Activated CD8-positive, alpha-beta T cell treated with anti-CD3 and anti-CD28 coated beads for 36 hours (primary cell): ENCODE results near the gene TPM2. TPM values are rescaled to one million over a fixed set of nuclear protein-coding genes. Genes with fewer than 3 reads are reported as not detected.

ENCODE experiments used
- ATAC-seq: fragments of 200-7000 bp; cut with Tn5 transposase; one replicate; pipeline ENCODE4 v1.10.0; 2021; ENCODE audit warnings: mild to moderate bottlenecking, moderate library complexity
- CTCF ChIA-PET: fragments of 350-600 bp; sonication (Branson Sonifier 250); formaldehyde crosslinking; loops from one replicate; lab custom pipeline; 2021; ENCODE audit warnings: antibody characterized with exemption; lab: Charles Lee
- POLR2A ChIA-PET: fragments of 350-600 bp; sonication (Branson Sonifier 250); formaldehyde crosslinking; loops from one replicate; lab custom pipeline; 2021; ENCODE audit warnings: antibody characterized with exemption; lab: Charles Lee
- DNase-seq: peaks from one replicate; pipeline ENCODE4 v3.0.0-alpha.2; 2020
- H3K27ac Mint-ChIP-seq: one replicate; pipeline ENCODE4 v1.8.0; 2021; ENCODE audit warnings: mild to moderate bottlenecking, mixed read lengths
- H3K27me3 Mint-ChIP-seq: one replicate; pipeline ENCODE4 v1.8.0; 2021; ENCODE audit warnings: mixed read lengths
- H3K36me3 Mint-ChIP-seq: one replicate; pipeline ENCODE4 v1.8.0; 2021; ENCODE audit warnings: low read depth, mixed read lengths
- H3K4me1 Mint-ChIP-seq: one replicate; pipeline ENCODE4 v1.8.0; 2021; ENCODE audit warnings: low read depth, mixed read lengths
- H3K4me3 Mint-ChIP-seq: one replicate; pipeline ENCODE4 v1.8.0; 2021; ENCODE audit warnings: mild to moderate bottlenecking, moderate library complexity, mixed read lengths
- H3K9me3 Mint-ChIP-seq: one replicate; pipeline ENCODE4 v1.8.0; 2021; ENCODE audit warnings: mixed read lengths
- CTCF ChIP-seq: fragments of 200-600 bp; IDR thresholded peaks from one replicate; pipeline ENCODE4 v1.8.0; 2022; ENCODE audit warnings: antibody characterized with exemption, mild to moderate bottlenecking
- intact Hi-C: fragments of 100-400 bp; cut with micrococcal nuclease; formaldehyde crosslinking; loops from one replicate; pipeline ENCODE4 v1.10.0; 2022
- total RNA-seq, 2 experiments: library from RNA; stranded (reverse); gene quantifications; one replicate each; pipeline ENCODE4 v1.2.3, GENCODE V29; 2021

TPM2 gene
- total RNA-seq, 2 experiments from 2014 or later, result 4.8 to 5.3 TPM

GRCh38 chr9:35691334-35691650 lies 1.6 kb upstream of the TPM2 start:
- intact Hi-C loops, result no loop called here
- DNase-seq (no peak), ATAC-seq (no peak)
- POLR2A ChIA-PET, result interaction anchor here (0.8 to 3.0 kb wide), 11 partner anchors 14 to 74 kb away, joined by 3 to 12 read pairs (median 4); partner anchors contain the start of genes ARHGEF39, CCDC107, RMRP and TLN1
- no peak for TF ChIP-seq CTCF
- no peaks in the 10 kb centered on the region for H3K27me3 Mint-ChIP-seq
- H3K27ac Mint-ChIP-seq, result peak overlapping the region; percentile 42
- H3K9me3 Mint-ChIP-seq, result no peaks in the 10 kb centered on the region
- H3K36me3 Mint-ChIP-seq, result no peaks in the 10 kb centered on the region
- H3K4me3 Mint-ChIP-seq, result peak overlapping the region; percentile 72
- CTCF ChIA-PET, result interaction anchor here (0.9 to 12.7 kb wide), 10 partner anchors 8 to 88 kb away, joined by 3 to 313 read pairs (median 4); partner anchors contain the start of genes ARHGEF39, CA9, CCDC107 and CREB3
- peaks cover 18% of the 10 kb centered on the region for H3K4me1 Mint-ChIP-seq

GRCh38 chr9:35690614-35691333 lies 1.0 kb upstream of the TPM2 start:
- intact Hi-C loops, result no loop called here
- TF ChIP-seq CTCF, result no peak
- no peaks in the 10 kb centered on the region for H3K27me3 Mint-ChIP-seq
- H3K36me3 Mint-ChIP-seq, result no peaks in the 10 kb centered on the region
- peak; percentile 22 for ATAC-seq
- peak; percentile 47 for DNase-seq
- ChIA-PET CTCF (interaction anchor here (1.0 to 12.7 kb wide), 9 partner anchors 8 to 87 kb away, joined by 3 to 313 read pairs (median 4); partner anchors contain the start of genes ARHGEF39, CA9, CCDC107 and CREB3), POLR2A (interaction anchor here (0.8 to 3.0 kb wide), 8 partner anchors 13 to 71 kb away, joined by 3 to 12 read pairs (median 4); partner anchors contain the start of genes ARHGEF39, CCDC107, RMRP and TLN1)
- no peaks in the 10 kb centered on the region for H3K9me3 Mint-ChIP-seq
- peak overlapping the region; percentile 42 for H3K27ac Mint-ChIP-seq
- H3K4me1 Mint-ChIP-seq, result peaks cover 18% of the 10 kb centered on the region
- H3K4me3 Mint-ChIP-seq, result peak overlapping the region; percentile 72

- H3K4me3 Mint-ChIP-seq, result peak overlapping the region; percentile 72
- no peaks in the 10 kb centered on the region for H3K27me3 Mint-ChIP-seq
- DNase-seq (no peak), ATAC-seq (no peak)
- POLR2A ChIA-PET, result interaction anchor here (0.6 to 3.0 kb wide), 3 partner anchors 26 to 71 kb away, joined by 3 to 12 read pairs (median 4); partner anchors contain the start of genes ARHGEF39, CCDC107 and RMRP
- CTCF ChIA-PET, result interaction anchor here (1.0 to 12.7 kb wide), 7 partner anchors 9 to 87 kb away, joined by 3 to 313 read pairs (median 4); partner anchors contain the start of genes ARHGEF39, CA9, CCDC107 and CREB3
- no peaks in the 10 kb centered on the region for H3K36me3 Mint-ChIP-seq
- TF ChIP-seq CTCF, result no peak
- intact Hi-C loops, result no loop called here
- no peaks in the 10 kb centered on the region for H3K9me3 Mint-ChIP-seq
- H3K4me1 Mint-ChIP-seq, result peaks cover 18% of the 10 kb centered on the region
- H3K27ac Mint-ChIP-seq, result no peak overlapping the region
Observed at GRCh38 chr9:35690294-35690613, 529 bp upstream of the TPM2 start.

GRCh38 chr9:35688558-35689541 lies 875 bp downstream of the TPM2 start:
- H3K27me3 Mint-ChIP-seq, result no peaks in the 10 kb centered on the region
- peaks cover 18% of the 10 kb centered on the region for H3K4me1 Mint-ChIP-seq
- CTCF ChIA-PET, result interaction anchor here (1.4 to 12.7 kb wide), 5 partner anchors 8 to 78 kb away, joined by 6 to 313 read pairs (median 106); partner anchors contain the start of genes ARHGEF39, CA9, CCDC107 and CREB3
- DNase-seq (peak; percentile 22), ATAC-seq (peak; percentile 84)
- POLR2A ChIA-PET, result interaction anchor here (1.2 to 2.4 kb wide), 4 partner anchors 16 to 80 kb away, joined by 4 to 12 read pairs (median 6); partner anchors contain the start of genes ARHGEF39, CA9, CCDC107 and RMRP
- intact Hi-C loops, result no loop called here
- peak overlapping the region; percentile 55 for H3K27ac Mint-ChIP-seq
- no peaks in the 10 kb centered on the region for H3K36me3 Mint-ChIP-seq
- H3K9me3 Mint-ChIP-seq, result no peaks in the 10 kb centered on the region
- peak overlapping the region; percentile 34 for H3K4me3 Mint-ChIP-seq
- no peak for TF ChIP-seq CTCF
